ENCODE results near the gene PRR29.
"Not testable (repeated sequence)": the region's sequence is repeated elsewhere in the genome, so short reads cannot be mapped to it uniquely, and the experiment has no call there.

Gene PRR29

GRCh38 chr17:64016974-64017373 is 18.8 kb downstream of the PRR29 start:
- DNase-seq = no peak

- DNase-seq = no peak
Measured at GRCh38 chr17:64017381-64017980, 19.3 kb downstream of the PRR29 start.

DNA sequence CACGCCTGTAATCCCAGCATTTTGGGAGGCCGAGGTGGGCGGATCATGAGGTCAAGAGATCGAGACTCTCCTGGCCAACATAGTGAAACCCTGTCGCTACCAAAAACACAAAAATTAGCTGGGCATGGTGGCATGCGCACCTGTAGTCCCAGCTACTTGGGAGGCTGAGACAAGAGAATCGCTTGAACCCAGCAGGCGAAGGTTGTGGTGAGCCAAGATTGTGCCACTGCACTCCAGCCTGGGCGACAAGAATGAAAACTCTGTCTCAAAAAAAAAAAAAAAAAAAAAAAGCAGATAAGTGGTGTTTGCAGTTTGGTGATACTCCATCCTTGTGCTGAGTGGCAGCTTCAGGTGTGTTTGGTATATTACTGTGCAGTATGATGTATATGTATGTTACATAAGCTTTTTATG is 21.4 kb downstream of the PRR29 start:
- not testable (repeated sequence) for DNase-seq

GRCh38 chr17:64020056-64020766 is 22.1 kb downstream of the PRR29 start, which contains the start of gene ICAM2:
ICAM2 (minus strand) TSS chr17:64020633; CDS start chr17:64006691, 13,942 bp downstream.
- peak; percentile 88 for DNase-seq

- no peak for DNase-seq
Measured at GRCh38 chr17:64022611-64023063, 24.5 kb downstream of the PRR29 start.

GRCh38 chr17:64024215-64024654 is 26.1 kb downstream of the PRR29 start:
- DNase-seq = no peak

- DNase-seq = no peak
Measured at GRCh38 chr17:64024781-64025731, 26.9 kb downstream of the PRR29 start.

- DNase-seq = peak; percentile 72
Measured at GRCh38 chr17:64025732-64026294, 27.7 kb downstream of the PRR29 start.

DNA sequence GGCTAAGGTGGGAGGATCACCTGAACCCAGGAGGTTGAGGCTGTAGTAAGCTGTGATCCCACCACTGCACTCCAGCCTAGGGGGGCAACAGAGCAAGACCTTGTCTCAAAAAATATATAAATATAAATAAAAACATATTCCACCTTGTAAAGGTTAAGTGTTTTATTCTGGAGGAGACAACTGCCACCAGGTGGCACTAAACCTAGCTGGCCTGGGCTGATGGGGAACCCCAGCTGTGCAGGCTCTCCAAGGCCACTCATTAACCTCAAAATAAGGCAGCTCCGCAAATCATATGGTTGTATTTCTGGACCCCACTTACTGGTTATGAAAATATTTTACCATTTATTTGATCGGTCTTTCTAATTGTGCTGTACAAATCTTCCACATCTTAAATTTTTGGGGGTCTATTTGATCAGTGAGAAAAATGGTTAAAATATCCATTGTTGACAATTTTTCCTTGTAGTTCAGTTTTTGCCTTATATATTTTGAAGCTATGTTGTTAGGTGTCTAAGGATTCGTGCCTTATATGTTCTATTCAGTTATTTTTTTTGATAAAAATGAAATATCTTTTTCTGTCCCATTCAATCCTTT is 30.8 kb downstream of the PRR29 start:
- peak; percentile 51 for DNase-seq

GRCh38 chr17:64032081-64032480 is 33.9 kb downstream of the PRR29 start:
- DNase-seq = no peak

- DNase-seq = no peak
Measured at GRCh38 chr17:64036198-64036922, 38.2 kb downstream of the PRR29 start.

GRCh38 chr17:64037180-64037579 is 39.0 kb downstream of the PRR29 start:
- no peak for DNase-seq

- DNase-seq = no peak
Measured at GRCh38 chr17:64037802-64038201, 39.7 kb downstream of the PRR29 start.

DNA sequence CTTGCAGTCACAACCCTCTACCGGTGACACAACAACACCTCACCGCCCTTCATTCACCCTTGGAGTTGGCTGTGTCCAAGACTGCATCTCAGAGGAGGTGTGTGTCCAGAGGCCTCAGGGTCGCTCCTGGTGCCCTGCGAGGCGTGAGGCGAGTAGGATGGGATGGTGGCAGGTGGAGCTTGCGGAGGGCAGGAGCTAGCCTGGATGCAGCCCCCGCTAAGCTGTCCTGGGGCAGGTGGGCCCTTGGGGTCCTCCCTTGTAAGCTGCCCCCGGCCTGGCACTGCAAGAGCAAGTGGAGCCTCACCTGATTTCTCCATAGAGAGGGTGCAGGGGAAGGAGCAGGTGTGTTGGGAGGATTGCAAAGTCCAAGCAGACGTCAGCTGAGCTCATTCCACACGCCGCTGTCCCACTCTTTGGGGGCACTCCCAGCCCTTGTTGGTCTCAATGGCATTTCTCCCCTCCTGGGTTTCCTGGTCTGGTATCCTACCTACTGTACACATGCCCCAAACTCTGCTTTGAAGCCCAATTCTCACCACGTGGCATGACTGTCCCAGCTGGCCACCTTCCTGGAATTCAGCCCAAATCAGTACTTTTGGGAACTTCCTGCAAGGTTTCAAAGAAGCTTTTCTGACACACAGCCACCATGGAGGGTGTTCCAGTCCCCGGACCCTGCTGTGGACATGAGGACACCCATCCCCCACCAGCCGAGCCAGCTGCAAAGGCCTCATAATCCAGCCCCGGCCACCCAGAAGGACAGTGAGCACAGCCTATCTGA is 40.4 kb downstream of the PRR29 start:
- DNase-seq = no peak

DNA sequence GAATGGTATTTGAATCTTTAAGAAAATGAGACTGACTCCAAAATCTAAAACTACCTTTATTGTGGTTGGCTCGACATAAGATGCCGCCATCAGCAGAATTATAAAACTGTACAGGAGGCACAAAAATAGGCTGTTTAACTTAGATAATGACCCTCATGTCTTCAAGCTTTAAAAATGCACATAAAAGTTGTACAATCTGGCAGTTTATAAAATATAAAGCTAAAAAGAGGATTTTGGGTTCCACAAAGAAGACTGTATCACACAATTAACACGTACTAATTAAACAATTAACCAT is 40.9 kb downstream of the PRR29 start:
- no peak for DNase-seq

GRCh38 chr17:64040206-64040605 is 42.1 kb downstream of the PRR29 start:
- no peak for DNase-seq

GRCh38 chr17:64041912-64042311 is 43.8 kb downstream of the PRR29 start:
- no peak for DNase-seq

DNA sequence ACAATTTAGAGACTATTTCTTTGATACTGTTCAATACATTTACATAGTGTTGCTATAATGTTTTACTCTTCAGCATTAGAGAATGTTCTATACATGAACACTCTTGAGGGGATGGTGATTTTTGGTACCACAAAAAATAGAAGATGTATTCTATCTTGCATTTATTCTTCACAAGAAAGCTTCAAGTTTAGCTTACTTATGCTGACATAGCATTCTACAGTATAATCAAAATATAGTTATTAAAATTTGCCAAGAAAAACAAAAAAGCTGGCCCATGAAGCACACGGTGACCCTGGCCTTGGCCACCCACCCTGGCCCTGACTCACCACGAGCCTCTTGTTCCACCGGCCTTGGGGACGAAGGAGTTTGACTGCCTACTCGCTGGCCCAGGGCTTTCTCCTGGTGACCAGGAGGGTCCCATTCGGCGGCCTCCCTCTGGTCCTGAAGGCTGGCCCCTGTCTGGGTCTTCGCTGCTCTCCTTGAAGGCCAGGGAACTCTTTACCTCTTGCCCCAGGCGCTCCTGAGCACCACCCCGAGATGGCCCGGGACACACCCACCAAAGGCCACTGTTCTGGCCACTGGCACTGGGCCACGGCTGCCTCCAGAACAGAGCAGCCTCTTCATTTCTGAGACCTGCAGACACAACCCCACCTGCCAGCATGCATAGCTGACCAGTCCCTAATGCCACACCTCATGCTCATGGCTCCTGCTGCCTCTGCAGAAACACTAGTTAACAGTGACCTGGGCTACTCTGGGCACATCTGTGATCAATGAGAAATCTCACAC is 44.7 kb downstream of the PRR29 start:
- DNase-seq = no peak

DNA sequence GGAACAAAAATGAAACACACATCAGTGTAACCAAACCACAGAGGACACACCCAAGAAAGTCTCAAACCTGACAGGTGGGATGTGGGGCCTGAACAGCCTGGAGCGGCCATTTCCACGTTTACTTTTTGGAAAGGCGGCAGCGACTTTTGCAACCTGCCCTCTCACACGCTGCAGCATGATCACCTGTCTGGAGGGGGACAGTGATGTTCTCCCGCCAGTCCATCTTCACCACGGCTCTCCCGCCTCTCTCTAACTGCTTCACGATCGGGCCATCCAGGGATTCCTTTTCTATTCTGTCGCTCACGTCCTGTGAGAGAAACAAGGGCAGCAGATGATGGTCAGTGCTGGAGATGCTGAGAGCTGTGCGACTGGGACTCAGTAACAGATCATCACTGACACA is 47.0 kb downstream of the PRR29 start:
- DNase-seq = no peak

- DNase-seq = no peak
Measured at GRCh38 chr17:64048805-64049204, 50.7 kb downstream of the PRR29 start.

Measured in NK-92 treated with Interleukin-12 subunit alpha and Interleukin-12 subunit beta, amount 100 ng/mL, for 24 hours (cell line).